H9 (cell line): ENCODE measurements around the gene GATA3. TPM values are rescaled to one million over a fixed set of nuclear protein-coding genes. Genes with fewer than 3 reads are reported as not detected.

ENCODE experiments used
- DNase-seq: peaks from one replicate; pipeline ENCODE4 v3.0.0-alpha.2; 2017
- H2AFZ ChIP-seq: one replicate; pipeline ENCODE4 v1.6.1; 2013; ENCODE audit warnings: mild to moderate bottlenecking, low read length, control low read depth, moderate library complexity
- H2AK5ac ChIP-seq: 2 replicates; pipeline ENCODE4 v1.6.1; 2013; ENCODE audit warnings: low read length, control low read depth, mixed read lengths; ENCODE audit not compliant: insufficient read length
- H2BK120ac ChIP-seq: one replicate; pipeline ENCODE4 v1.6.1; 2013; ENCODE audit warnings: low read depth, mild to moderate bottlenecking, low read length, control low read depth, inconsistent platforms; ENCODE audit not compliant: poor library complexity, severe bottlenecking
- H2BK12ac ChIP-seq: 2 replicates; pipeline ENCODE4 v1.6.1; 2013; ENCODE audit warnings: low read length, control low read depth, mixed read lengths, low read depth; ENCODE audit not compliant: insufficient read length
- H2BK15ac ChIP-seq: 2 replicates; pipeline ENCODE4 v1.6.1; 2013; ENCODE audit warnings: low read depth, low read length, control low read depth
- H2BK20ac ChIP-seq: one replicate; pipeline ENCODE4 v1.6.1; 2013; ENCODE audit warnings: low read depth, mild to moderate bottlenecking, low read length, control low read depth, inconsistent platforms; ENCODE audit not compliant: poor library complexity, severe bottlenecking
- H2BK5ac ChIP-seq: 2 replicates; pipeline ENCODE4 v1.6.1; 2013; ENCODE audit warnings: low read length, control low read depth, mixed read lengths; ENCODE audit not compliant: insufficient read length
- H3K14ac ChIP-seq: 2 replicates; pipeline ENCODE4 v1.6.1; 2013; ENCODE audit warnings: low read length, control low read depth; ENCODE audit not compliant: insufficient read depth
- H3K18ac ChIP-seq: 2 replicates; pipeline ENCODE4 v1.6.1; 2013; ENCODE audit warnings: low read depth, mild to moderate bottlenecking, mixed read lengths, low read length, control low read depth; ENCODE audit not compliant: insufficient read length
- H3K23ac ChIP-seq: 2 replicates; pipeline ENCODE4 v1.6.1; 2013; ENCODE audit warnings: low read length, control low read depth, mixed read lengths, low read depth; ENCODE audit not compliant: insufficient read length
- H3K23me2 ChIP-seq: 2 replicates; pipeline ENCODE4 v1.6.1; 2013; ENCODE audit warnings: low read depth, mild to moderate bottlenecking, mixed read lengths, low read length, control low read depth; ENCODE audit not compliant: insufficient read length, poor library complexity, severe bottlenecking
- H3K27ac ChIP-seq: 2 replicates; pipeline ENCODE4 v1.5.1; 2013; ENCODE audit warnings: low read length, control low read depth, mixed read lengths, low read depth; ENCODE audit not compliant: insufficient read length
- H3K27me3 ChIP-seq: 2 replicates; pipeline ENCODE4 v1.6.1; 2013; ENCODE audit warnings: low read length, control low read depth, inconsistent platforms; ENCODE audit not compliant: insufficient read depth
- H3K4ac ChIP-seq: 2 replicates; pipeline ENCODE4 v1.6.1; 2013; ENCODE audit warnings: low read depth, mild to moderate bottlenecking, control low read depth, inconsistent platforms, low read length, moderate library complexity
- H3K4me1 ChIP-seq: 2 replicates; pipeline ENCODE4 v1.6.1; 2013; ENCODE audit warnings: low read length, control low read depth, inconsistent platforms; ENCODE audit not compliant: insufficient read depth
- H3K4me2 ChIP-seq: 2 replicates; pipeline ENCODE4 v1.6.1; 2013; ENCODE audit warnings: low read length, control low read depth, mixed read lengths; ENCODE audit not compliant: insufficient read length, insufficient read depth
- H3K56ac ChIP-seq: 2 replicates; pipeline ENCODE4 v1.6.1; 2013; ENCODE audit warnings: low read depth, mild to moderate bottlenecking, mixed read lengths, low read length, control low read depth; ENCODE audit not compliant: insufficient read length
- H3K79me1 ChIP-seq: 2 replicates; pipeline ENCODE4 v1.6.1; 2013; ENCODE audit warnings: low read depth, mild to moderate bottlenecking, moderate library complexity, low read length, control low read depth, inconsistent platforms; ENCODE audit not compliant: insufficient read depth, poor library complexity, severe bottlenecking
- H3K79me2 ChIP-seq: 2 replicates; pipeline ENCODE4 v1.6.1; 2013; ENCODE audit warnings: low read length, control low read depth, inconsistent platforms; ENCODE audit not compliant: insufficient read depth
- H3K9ac ChIP-seq: 2 replicates; pipeline ENCODE4 v1.6.1; 2013; ENCODE audit warnings: low read length, control low read depth, mixed read lengths; ENCODE audit not compliant: insufficient read length; ENCODE audit errors: extremely low read depth
- H3K9me3 ChIP-seq: one replicate; pipeline ENCODE4 v1.6.1; 2013; ENCODE audit warnings: low read depth, low read length, inconsistent platforms; ENCODE audit not compliant: control insufficient read depth
- H3T11ph ChIP-seq: one replicate; pipeline ENCODE4 v1.6.1; 2013; ENCODE audit warnings: mild to moderate bottlenecking, low read length, control low read depth, inconsistent platforms
- H4K20me1 ChIP-seq: one replicate; pipeline ENCODE4 v1.6.1; 2013; ENCODE audit not compliant: control insufficient read depth, insufficient read length, insufficient read depth
- H4K5ac ChIP-seq: 2 replicates; pipeline ENCODE4 v1.6.1; 2013; ENCODE audit warnings: low read depth, mild to moderate bottlenecking, mixed read lengths, low read length, control low read depth; ENCODE audit not compliant: insufficient read length
- H4K8ac ChIP-seq: replicated peaks from 2 replicates; pipeline ENCODE4 v1.6.1; 2013; ENCODE audit warnings: low read length, control low read depth, mixed read lengths, low read depth; ENCODE audit not compliant: insufficient read length
- H4K91ac ChIP-seq: 2 replicates; pipeline ENCODE4 v1.6.1; 2013; ENCODE audit warnings: low read depth, mild to moderate bottlenecking, moderate library complexity, mixed read lengths, low read length, control low read depth; ENCODE audit not compliant: insufficient read length
- H3K27ac Mint-ChIP-seq, 3 experiments: 2 replicates in 2 of 3; 3 replicates in 1 of 3; pipeline ENCODE4 v1.8.0; 2020 to 2021; ENCODE audit warnings: mixed read lengths in 3 of 3, mild to moderate bottlenecking in 1 of 3, moderate library complexity in 1 of 3
- H3K27me3 Mint-ChIP-seq: 2 replicates; pipeline ENCODE4 v1.8.0; 2021; ENCODE audit warnings: low read depth, mild to moderate bottlenecking, moderate library complexity, mixed read lengths
- H3K36me3 Mint-ChIP-seq, 3 experiments: 2 replicates in 2 of 3; 3 replicates in 1 of 3; pipeline ENCODE4 v1.8.0; 2020 to 2021; ENCODE audit warnings: low read depth in 3 of 3, mixed read lengths in 3 of 3; ENCODE audit not compliant: insufficient read depth in 1 of 3
- H3K4me1 Mint-ChIP-seq, 2 experiments: 2 replicates each; pipeline ENCODE4 v1.8.0; 2020; ENCODE audit warnings: mixed read lengths in 2 of 2
- H3K4me3 Mint-ChIP-seq, 2 experiments: 2 replicates in 1 of 2; 3 replicates in 1 of 2; pipeline ENCODE4 v1.8.0; 2020 to 2021; ENCODE audit warnings: mild to moderate bottlenecking in 2 of 2, mixed read lengths in 2 of 2, moderate library complexity in 1 of 2
- H3K9me3 Mint-ChIP-seq, 2 experiments: 2 replicates in 1 of 2; 3 replicates in 1 of 2; pipeline ENCODE4 v1.8.0; 2020; ENCODE audit warnings: mild to moderate bottlenecking in 2 of 2, mixed read lengths in 2 of 2, moderate library complexity in 1 of 2
- CTCF ChIP-seq: fragments of 200-600 bp; sonication (generic); conservative IDR thresholded peaks from 3 replicates; pipeline ENCODE4 v1.8.0; 2021; ENCODE audit warnings: antibody characterized with exemption, mild to moderate bottlenecking
- WGBS: extraction: QIAGEN DNeasy Blood & Tissue Kit; methylation state at CpG from one replicate; pipeline ENCODE4 v1.1.7; 2013; ENCODE audit warnings: missing lambda C conversion rate, low lambda C conversion rate, mixed read lengths; ENCODE audit not compliant: insufficient read length; ENCODE audit errors: extremely low coverage; 5-methylcytosine and 5-hydroxymethylcytosine counted together
- total RNA-seq: library from RNA; stranded (reverse); gene quantifications from 2 replicates; pipeline ENCODE4 v1.2.1, GENCODE V29; 2021

Gene GATA3
- total RNA-seq, 1 experiment from 2014 or later, result 0.31 TPM

GRCh38 chr10:8070440-8070839, 16.0 kb downstream of the GATA3 start:
- H3K23ac ChIP-seq, result no peak overlapping the region
- WGBS, result no CpG with 5 or more reads among the region's 6 CpGs
- H3K4me3 Mint-ChIP-seq, result no peak overlapping the region

More at GRCh38 chr10:8070440-8070839, 16.0 kb downstream of the GATA3 start:
- H3K4me1 Mint-ChIP-seq, result peaks cover 23 to 40% of the 10 kb centered on the region in 2 experiments
- Histone ChIP-seq H2BK20ac (no peak overlapping the region), H3K4ac (no peak overlapping the region), H2AK5ac (no peak overlapping the region), H3K27ac (no peak overlapping the region), H3T11ph (no peak overlapping the region), H4K20me1 (no peaks in the 10 kb centered on the region), H2BK15ac (no peak overlapping the region), H2AFZ (no peak overlapping the region), H4K91ac (no peak overlapping the region), H2BK12ac (no peak overlapping the region), H3K79me2 (no peaks in the 10 kb centered on the region), H3K56ac (no peak overlapping the region), H4K5ac (no peak overlapping the region), H3K4me1 (peaks cover 2% of the 10 kb centered on the region; the same call in 1 of the 2 replicates), H3K9ac (no peak overlapping the region), H3K79me1 (no peaks in the 10 kb centered on the region), H2BK120ac (no peak overlapping the region), H3K9me3 (no peaks in the 10 kb centered on the region), H2BK5ac (no peak overlapping the region), H3K4me2 (no peak overlapping the region), H3K14ac (no peak overlapping the region), H3K27me3 (no peaks in the 10 kb centered on the region; the same call in none of the 2 replicates), H3K18ac (no peak overlapping the region), H4K8ac (no peak overlapping the region), H3K23me2 (no peaks in the 10 kb centered on the region)
- H3K27me3 Mint-ChIP-seq, result peaks cover 51% of the 10 kb centered on the region
- H3K27ac Mint-ChIP-seq, result no peak overlapping the region
- DNase-seq, result no peak
- no peak for TF ChIP-seq CTCF
- 0 out of 5 replicates have a peak, but pooled peaks cover 0 to 2% of the 10 kb centered on the region in 2 experiments for H3K9me3 Mint-ChIP-seq
- H3K36me3 Mint-ChIP-seq, result peaks cover 0 to 5% (median 0%) of the 10 kb centered on the region in 3 experiments; a peak in 1 of 7 replicates
